ENCODE measurements around the gene CYP2U1. TPM values are rescaled to one million over a fixed set of nuclear protein-coding genes. Genes with fewer than 3 reads are reported as not detected.
"Not testable (repeated sequence)": the region's sequence is repeated elsewhere in the genome, so short reads cannot be mapped to it uniquely, and the experiment has no call there.

CYP2U1 gene
- 5.4 and 5.5 TPM in 2 replicates for total RNA-seq

DNA sequence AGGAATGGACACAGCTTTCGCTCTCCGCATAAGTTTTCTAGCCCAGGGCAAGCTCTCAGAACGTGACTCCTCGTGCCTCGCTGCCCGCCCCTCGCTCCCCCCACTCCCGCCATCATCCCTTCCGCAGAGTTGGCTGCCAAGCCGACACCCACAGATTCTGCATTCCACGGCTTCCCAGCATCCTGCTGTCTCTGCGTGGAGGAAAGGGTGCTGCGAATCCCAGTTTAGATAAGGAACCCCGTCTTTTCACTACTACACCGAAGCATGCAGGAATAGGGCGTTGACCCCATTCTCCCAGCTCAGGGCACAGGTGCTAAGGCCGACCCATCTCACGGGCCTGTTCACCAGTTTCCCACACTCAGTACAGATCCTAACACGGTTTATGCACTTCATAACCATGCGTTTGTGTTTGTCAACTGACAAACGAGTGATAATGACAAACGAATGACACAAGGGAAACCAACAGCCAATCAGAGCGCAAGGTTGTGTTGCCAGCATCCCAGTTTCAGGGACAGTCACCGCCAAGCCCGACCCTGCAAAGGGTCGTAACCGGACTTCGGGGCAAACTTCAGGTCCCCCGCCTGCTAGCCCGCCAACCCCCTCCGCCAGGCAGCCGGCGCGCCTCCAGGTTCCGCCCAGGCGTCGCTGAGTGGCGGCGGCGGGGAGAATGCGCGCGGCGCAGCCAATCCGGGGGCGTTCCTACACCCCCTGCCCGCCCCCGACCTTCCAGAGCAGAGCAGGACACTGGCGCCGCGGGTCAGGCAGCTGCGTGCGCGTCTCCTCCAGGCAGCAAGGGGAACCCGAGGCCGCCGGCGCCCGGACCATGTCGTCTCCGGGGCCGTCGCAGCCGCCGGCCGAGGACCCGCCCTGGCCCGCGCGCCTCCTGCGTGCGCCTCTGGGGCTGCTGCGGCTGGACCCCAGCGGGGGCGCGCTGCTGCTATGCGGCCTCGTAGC, at the start of gene CYP2U1:
Gene CYP2U1 (plus strand): TSS at position 729 of the 954 bp plus-strand sequence. CDS start 95 bp downstream, at position 824.
- DNase-seq (ENCODE audit: extremely low read depth, low read depth, low spot score) = no peak

DNA sequence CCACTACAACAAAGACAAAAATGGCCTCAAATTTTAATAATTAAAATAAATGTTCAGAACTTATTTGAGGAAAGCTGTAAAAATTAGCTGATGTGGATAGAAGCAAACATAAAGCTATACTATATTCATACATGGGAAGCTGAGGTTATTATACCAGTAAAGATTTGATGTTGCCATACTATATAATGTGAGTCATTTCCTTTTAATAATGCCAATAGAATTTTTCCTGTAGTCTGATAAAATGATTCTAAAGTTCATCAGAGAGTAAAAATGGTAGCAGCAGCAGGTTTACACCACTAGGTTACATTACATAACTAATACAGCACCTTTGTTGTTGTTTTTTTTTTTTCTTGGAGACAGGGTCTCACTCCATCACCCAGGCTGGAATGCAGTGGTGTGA, 45.5 kb upstream of the CYP2U1 start:
- DNase-seq (ENCODE audit: extremely low read depth, low read depth, low spot score) = no peak

DNA sequence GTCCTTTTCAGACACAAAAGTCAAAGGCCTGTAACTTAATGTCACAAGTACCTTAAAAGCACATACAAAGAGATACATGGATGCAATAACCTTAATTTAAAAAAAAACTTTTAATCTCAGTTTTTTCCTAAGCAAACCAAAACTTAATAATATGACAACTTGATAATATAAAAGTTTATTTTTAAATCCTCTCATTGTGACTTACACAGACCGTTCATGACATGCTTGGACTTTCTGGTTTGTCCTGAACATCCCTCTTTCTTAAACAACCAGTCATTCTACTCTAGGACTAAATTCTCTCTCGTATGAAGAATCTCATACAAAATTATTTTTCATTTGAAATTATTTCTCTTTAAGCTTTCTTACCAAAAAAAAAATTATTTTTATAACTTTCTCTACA, 43.1 kb upstream of the CYP2U1 start:
- DNase-seq (ENCODE audit: extremely low read depth, low read depth, low spot score) = no peak

DNA sequence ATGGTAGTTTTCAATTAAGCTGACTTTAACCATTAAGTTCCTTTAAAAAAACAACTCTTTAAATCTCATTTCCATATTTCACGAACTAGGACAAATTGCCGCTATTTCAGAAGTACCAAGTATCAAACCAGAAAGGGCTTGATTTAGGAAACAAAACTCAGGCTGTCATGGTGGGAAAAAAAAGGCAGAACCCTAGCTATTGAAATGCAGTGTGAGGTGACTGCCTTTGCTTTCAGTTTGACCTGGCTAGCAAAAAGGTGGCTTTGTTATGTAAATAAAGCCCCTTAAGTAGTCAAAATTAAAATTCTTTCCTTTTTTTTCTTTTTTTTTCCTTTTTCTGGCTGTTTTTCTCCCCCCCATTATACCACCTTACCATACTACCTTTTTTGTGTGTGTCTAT, 40.6 kb upstream of the CYP2U1 start:
- DNase-seq (ENCODE audit: extremely low read depth, low read depth, low spot score) = no peak

DNA sequence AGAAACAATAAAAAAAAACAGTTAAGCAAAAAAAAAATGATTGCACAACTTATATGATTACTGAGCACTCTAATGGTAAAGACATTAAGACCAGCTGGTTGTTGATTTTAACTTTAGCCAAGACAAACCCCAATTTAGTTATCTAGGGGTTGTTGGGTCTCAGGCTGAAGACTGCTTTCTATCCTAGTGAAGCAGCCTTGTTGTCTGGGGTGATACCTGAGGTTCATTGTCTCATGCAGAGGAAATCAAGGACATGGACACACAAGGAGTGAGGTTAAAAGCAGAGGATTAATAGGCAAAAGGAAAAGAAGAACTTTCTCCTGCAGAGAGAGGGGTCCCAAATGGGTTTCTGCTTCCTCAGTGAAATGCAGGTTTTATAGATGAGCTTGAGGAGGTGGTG, 40.0 kb upstream of the CYP2U1 start:
- no peak for DNase-seq (ENCODE audit: extremely low read depth, low read depth, low spot score)

DNA sequence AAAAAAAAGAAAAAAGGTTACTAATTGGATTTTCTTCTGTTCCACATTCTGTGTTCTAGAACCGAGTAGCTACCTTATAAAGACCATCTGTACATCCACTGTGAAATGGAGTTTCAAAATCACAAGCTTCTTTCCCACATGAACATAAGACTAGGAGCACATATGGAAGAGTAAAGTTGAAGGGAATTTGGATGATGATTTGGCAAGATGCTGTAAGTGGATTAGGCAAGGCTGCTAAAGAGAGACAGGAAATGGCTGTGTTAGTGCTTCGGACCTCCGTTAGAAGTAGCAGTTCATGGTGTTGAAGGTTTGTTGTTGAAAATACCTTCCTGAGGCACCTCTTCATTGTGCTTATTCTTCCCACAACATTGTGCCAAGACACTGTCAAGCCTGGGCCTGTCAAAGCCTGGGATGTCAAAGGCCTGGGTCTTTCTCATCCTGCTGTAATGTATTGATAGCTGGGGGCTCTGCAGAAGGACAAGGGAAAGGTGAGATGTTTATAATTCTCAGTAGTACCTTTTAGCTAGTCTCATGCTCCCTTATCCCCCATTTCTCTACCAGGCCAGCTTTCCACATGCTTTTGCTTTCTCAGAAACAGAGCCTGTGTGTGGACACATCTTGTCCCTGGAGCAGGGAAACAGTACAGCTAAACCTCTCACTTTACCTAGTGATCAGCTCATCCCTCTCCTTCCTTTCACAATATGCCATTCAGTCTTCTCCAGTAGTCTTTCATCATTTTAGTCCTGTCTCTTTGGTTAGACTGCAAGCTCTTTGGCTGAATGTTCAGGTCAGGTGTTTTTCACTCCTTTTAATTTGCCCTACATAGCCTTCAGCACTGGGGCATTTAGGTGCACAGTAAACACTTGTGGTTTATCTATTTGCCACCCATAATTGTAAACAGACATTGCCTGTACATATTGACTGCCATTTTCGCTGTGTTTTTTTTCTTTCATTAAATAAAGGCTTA, 37.9 kb upstream of the CYP2U1 start:
- DNase-seq (ENCODE audit: extremely low read depth, low read depth, low spot score) = no peak

DNA sequence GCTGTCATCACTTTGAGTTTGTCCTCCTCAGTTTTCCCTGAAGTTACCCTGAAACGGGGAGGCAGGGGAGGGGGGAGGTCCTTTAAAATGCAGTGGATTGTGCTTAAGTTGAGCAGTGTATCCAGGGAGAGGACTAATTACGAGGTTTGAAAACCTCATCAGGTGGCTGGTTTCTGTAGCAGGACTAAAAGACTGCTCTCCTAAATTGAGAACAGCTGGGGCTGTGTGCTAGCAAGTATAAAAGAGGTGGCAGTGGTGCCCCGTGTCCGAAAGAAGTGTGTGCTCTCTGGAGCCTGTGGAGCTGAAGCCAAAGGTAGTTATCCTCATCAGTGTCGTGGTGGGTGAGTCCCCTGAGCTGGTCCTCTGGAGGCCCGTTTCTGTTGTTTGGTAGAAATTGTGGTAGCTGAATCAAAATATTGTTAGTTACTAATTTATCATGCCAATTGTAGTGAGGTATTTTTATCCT, 37.2 kb upstream of the CYP2U1 start:
- no peak for DNase-seq (ENCODE audit: extremely low read depth, low read depth, low spot score)

DNA sequence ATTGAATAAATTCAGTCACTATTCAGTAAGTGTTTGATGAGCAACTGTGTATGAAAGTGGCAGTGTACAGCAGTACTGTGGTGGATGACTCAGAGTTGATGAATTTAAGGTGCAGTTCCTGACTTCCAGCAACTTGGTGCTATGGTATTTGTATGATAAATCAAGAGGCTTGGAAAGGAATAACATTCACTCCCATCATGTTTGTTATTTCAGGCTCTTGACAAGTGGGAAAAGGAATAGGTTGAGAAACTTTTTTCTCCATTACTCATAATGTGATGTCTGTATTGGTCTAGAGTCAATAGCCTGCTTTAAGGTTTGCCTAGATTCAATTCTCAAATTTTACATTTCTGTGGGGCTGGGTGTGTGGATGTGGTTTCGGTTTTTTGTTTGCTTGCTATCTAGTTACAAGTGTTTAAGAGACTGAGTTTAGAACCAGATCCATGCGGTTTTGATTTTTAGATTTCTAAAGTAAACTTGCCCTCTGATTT, 35.1 kb upstream of the CYP2U1 start:
- peak; percentile 88 for DNase-seq (ENCODE audit: extremely low read depth, low read depth, low spot score)

DNA sequence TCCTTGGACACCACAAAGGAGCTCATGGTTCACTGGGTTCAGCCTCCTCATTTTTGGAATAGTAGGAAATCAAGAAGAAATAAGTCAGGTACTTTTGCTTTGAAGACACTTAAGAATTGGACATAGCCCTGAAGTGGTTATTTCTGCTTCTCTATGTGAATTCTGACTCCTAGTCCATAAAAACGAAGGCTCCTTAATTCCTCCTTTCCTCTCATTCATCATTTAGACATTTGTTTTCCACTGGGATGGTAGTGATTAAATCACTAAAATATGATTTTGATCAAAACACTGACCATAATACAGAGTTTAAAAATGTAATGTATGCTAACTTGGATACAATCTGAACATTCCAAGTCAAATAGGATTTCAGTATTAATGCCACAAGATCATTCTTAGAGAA, 34.7 kb upstream of the CYP2U1 start:
- DNase-seq (ENCODE audit: extremely low read depth, low read depth, low spot score) = no peak

DNA sequence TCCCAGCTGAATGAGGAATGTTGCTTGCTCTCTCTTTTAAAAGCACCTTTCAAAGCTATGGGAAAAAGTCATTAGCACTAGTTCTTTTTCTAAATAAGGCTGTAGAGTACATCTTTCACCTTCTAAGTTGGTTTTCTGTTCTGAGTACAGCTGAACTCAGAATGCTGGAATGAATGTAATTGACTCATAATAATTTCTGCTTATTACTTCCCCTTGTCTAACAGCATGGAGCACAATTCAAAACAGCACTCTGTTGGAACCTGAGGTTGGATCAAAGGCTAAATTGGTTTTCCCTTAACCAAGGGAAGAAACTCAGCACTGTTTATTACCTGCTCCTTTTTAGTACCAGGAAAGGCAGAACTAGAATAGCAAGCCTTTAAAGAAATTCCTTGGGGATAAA, 33.5 kb upstream of the CYP2U1 start:
- DNase-seq (ENCODE audit: extremely low read depth, low read depth, low spot score) = no peak

DNA sequence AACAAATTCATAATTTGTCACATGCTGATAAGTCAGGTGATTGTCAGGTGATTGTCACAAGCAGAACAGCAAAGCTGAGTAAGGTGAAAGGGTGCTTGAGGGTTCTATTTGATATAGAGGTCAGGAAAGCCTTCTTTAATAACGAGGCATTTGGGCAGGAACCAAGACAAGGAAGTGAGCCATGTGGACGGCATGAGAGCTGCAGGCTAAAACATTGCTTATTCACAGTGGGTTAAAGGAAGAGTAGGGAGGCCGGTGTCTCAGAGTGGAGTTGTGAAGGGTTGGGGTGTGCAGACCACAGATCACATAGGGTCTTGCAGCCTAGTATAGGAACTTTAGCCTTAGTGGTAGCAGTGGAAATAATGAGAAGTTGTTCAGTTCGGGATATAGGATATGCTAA, 31.3 kb upstream of the CYP2U1 start:
- DNase-seq (ENCODE audit: extremely low read depth, low read depth, low spot score) = no peak

DNA sequence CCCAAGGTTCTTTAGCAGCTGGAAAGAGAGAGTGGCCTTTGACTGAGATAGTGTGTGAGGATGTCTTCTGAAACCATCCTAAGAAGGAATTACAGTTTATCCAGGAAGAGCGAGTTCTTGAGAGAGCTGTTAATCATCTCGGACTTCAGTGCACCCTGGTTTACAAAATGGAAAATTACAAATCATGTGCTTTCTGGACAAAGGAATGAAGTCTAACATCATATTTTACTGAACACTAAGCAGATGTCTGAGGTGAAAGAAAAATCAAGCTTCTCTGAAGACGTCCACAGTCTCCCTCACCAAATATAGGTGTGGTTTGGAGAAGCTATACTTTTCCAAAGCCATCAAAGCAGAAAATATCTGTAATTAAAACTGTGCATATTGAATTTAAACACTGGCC, 30.8 kb upstream of the CYP2U1 start:
- no peak for DNase-seq (ENCODE audit: extremely low read depth, low read depth, low spot score)

DNA sequence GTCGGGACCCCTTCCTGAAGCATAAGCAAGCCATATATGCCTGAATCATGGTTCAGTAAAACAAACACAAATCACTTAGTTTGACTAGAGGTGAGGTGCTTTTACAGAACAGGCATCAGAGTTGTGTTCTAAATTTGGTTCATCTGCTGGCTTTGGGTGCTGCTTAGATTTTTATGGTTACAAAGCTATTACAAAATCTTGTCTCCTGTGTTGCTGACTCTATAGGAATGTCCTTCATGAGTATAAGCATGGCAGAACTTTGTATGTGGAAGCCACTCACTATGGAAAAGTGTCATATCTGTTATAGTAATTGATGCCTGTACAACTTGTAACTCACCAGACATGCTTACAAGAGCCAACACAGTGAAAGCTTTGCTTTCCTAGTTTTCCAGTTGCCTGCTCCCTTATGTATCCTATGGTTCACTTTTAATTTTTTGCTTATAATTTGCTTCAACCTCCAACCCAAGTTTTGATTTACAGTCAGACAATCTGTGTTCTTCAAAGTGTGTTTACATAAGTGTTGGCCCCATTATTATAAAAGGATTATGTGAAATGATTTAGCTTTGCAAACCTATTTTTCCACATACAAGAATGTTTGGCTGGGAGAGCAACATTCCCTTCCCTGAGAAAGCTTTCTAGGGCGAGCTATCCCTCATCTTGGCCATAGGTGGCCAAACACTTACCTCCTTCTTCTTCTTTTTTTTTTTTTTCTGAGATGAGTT, 30.0 kb upstream of the CYP2U1 start:
- no peak for DNase-seq (ENCODE audit: extremely low read depth, low read depth, low spot score)

DNA sequence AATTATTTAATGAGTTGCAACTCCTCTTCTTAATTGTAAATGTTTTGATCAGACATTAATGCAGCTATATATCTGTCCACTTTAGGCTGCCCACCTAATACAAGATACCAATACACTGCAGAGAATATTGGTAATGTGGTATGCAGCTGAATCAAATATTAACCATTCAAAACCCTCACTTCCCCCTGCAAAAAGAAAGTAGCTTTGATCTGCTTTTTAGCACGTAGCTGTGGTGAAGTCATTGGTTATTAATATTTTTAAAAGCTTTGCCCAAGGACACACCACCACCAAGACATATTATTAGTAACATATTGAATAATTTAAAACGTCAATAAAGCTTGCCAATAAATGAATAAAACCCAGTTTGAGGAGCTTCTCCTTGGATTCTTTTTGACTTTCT, 28.6 kb upstream of the CYP2U1 start:
- no peak for DNase-seq (ENCODE audit: extremely low read depth, low read depth, low spot score)

DNA sequence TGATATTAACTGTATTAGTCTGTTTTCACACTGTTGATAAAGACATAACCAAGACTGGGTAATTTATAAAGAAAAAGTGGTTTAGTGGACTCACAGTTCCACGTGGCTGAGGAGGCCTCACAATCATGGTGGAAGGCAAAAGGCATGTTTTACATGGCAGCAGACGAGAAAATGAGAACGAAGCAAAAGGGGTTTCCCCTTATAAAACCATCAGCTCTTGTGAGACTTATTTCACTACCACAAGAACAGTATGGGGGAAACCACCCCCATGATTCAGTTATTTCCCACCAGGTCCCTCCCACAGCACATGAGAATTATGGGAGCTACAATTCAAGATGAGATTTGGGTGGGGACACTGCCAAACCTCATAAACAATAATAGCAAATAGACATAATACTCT, 26.3 kb upstream of the CYP2U1 start:
- DNase-seq (ENCODE audit: extremely low read depth, low read depth, low spot score) = not testable (repeated sequence)

DNA sequence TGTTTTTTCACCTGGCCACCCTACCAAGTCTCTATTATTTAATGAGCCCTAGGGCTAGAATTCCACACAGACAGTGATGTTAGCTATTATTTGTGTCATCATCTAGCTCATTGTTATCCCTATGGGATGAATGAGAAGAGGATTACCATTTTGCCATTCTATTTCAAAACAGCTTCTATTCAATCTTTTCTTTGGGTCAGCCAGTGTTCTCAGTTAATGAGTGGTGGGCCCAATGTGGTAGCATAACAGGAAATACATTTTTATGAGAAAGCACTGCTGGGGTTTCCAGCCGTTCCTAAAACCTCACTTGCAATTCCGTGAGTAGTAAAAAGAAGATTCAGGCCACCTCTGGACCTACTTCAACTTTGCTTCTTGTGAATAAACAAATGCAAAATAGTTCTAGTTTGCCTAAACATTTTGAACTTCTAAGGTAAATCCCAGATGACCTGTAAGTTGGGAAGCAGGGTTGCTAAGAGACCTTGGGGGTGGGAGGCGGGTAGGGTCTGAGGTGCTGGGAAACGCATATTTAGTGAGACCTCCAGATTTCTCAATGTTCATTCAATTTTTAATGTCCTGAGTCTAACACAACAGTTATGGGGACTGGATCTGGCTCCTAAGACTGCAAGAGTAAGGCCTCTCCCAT, 24.8 kb upstream of the CYP2U1 start:
- no peak for DNase-seq (ENCODE audit: extremely low read depth, low read depth, low spot score)

DNA sequence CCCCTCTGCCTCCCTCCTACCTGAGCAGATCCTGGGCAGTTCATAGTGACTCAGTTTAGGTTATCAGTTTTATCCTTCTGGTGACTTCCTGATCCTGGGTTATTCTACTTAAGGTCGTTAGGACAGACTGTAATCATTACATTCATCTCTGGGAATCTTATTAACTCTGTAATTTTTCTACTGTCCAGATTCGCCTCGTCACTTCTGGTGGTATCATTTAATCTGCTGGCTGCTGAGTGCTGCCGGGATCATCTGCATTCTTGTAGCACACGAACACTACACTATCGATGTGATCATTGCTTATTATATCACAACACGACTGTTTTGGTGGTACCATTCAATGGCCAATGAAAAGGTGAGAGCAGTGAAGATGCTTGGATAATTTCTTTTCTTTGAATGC, 23.0 kb upstream of the CYP2U1 start:
- no peak for DNase-seq (ENCODE audit: extremely low read depth, low read depth, low spot score)

DNA sequence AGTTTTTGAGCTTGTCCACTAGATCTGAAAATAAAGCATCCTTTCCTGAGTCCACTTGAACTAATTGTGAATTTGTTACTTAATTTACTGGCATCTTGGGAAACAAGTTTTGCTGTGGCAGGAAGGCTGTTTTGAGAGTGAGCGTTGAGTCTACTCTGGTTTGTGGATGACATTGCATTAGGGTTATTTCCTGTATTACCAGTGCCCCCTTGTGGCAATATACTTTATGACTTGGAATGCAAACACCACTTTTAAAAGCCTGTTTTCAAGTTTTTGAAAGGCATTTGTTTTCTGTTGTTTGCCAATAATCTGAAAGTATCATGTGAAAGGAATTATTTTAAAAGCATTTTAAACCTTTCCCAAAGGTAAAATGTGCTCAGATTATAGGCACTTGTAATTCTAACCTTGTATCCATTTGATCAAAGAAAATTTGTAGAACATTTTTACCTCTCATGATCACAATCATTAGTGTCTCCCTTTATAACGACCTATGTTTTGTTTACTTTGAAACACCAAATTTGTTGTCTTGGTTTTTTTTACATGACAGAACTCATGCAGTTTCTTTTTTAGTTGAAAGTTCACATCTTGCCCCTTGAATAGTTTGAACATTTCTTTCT, 18.0 kb upstream of the CYP2U1 start:
- DNase-seq (ENCODE audit: extremely low read depth, low read depth, low spot score) = peak; percentile 69

DNA sequence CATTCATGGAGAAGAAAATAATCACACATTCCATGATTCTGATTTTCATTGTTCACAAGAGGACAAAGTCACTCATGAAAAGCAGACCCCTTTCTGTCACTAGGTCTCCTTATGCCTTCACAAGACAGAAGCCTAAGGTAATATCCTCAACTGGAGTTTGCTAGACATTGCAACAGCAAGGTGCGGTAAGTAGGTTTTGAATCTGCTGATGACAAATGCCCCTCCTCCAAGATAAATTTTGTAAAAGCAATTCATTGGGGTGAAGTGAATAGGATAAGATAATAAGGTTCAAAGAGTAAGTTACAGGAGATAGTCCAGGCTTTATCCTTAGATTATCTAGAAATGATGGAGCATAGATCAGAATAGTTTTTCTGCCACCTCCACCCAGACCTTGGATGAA, 16.1 kb upstream of the CYP2U1 start:
- no peak for DNase-seq (ENCODE audit: extremely low read depth, low read depth, low spot score)

DNA sequence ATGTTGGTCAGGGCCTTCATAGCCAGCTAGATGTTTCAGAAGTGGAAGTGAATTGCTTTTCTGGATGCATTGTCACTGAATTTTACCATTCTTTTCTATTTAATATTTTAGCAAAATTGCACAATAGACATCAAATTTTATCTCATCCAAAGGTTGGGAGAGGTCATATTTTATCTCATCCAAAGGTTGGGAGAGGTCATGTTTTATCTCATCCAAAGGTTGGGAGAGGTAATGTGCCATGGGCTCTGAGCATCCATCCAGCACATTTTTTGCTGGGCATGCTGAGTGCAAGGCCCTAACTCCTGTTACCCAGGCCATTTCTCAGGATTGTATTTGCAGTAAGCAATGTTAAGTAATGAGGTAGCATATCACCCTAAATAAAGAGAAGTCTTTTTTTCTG, 14.7 kb upstream of the CYP2U1 start:
- DNase-seq (ENCODE audit: extremely low read depth, low read depth, low spot score) = no peak

All from glomerular endothelial cell (primary cell).